ENCODE measurements around the gene TPSG1.
"Not testable (repeated sequence)": the region's sequence is repeated elsewhere in the genome, so short reads cannot be mapped to it uniquely, and the experiment has no call there.

DNA sequence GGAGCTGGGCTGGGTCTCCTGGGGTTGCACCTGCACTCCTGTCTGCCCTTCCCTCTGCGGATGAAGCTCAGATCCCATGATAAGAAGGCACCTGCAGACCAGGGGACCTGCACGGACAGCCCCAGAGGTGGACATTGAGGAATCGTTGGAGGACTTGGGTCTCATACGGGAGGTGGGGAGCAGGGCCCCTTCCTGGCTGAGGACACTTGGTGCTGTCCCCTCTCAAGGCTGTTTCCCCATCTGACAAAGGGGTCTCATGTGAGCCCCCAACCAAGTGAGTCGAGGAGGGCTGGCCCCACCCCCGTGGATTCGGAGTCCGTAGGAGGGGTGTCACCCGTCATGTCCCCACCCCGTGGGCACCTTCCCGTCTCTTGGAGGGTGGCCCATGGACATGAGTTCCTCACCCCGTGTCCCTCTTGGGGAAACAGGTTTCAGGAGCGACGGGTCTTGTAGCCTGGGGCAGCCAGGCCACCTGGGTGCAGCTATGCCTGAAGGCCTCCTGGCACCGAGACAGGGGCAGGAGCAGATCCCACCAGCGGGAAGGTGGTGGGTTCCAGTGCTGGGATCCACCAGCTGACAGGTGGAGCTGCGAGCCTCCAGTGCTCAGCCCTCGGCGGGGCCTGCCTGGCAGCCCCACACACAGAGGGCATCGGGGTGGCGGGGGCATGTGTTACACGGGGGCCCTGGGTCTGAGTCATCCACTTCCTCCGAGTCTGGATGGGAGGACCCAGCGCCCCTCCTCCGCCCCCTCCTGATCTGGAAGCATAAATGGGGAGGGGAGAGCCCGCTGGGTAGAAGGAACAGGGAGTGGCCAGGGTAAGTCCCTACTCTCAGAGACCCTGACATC, 30.4 kb upstream of the TPSG1 start, which contains the start of gene TPSD1:
- not testable (repeated sequence) for TF ChIP-seq POLR2A (IDR thresholded peaks at IDR 0.05; ENCODE audit: low read depth, low read length); POLR2AphosphoS5 (IDR thresholded peaks at IDR 0.05; ENCODE audit: low read depth, low read length); TAF1 (IDR thresholded peaks at IDR 0.05; ENCODE audit: borderline replicate concordance, low read depth, low read length)

Data from GM12892 (cell line).